CD4-positive, alpha-beta T cell (primary cell): Measurements from ENCODE around the gene PRKCQ. TPM values are rescaled to one million over a fixed set of nuclear protein-coding genes. Genes with fewer than 3 reads are reported as not detected.
A peak's percentile ranks its signal among the peaks of the same experiment; 100 is the strongest.

Experiments used
- ATAC-seq: fragments of 200-7000 bp; cut with Tn5 transposase; one replicate; pipeline ENCODE4 v1.10.0; 2022; ENCODE audit warnings: mild to moderate bottlenecking; ENCODE audit not compliant: poor library complexity
- CTCF ChIA-PET: fragments of 350-600 bp; sonication (Branson Sonifier 250); formaldehyde crosslinking; loops from one replicate; lab custom pipeline; 2021; ENCODE audit warnings: antibody characterized with exemption, inconsistent platforms; lab: Charles Lee
- POLR2A ChIA-PET: fragments of 350-600 bp; sonication (Branson Sonifier 250); formaldehyde crosslinking; loops from one replicate; lab custom pipeline; 2021; ENCODE audit warnings: antibody characterized with exemption, inconsistent platforms; lab: Charles Lee
- DNase-seq, 14 experiments: peaks; one replicate each; pipeline ENCODE4 v3.0.0-alpha.2; 2013 to 2020; ENCODE audit warnings: mixed read lengths in 2 of 14
- H3K27ac ChIP-seq, 2 donors: one replicate each; pipeline versions ENCODE4 v1.5.1 to v1.7.0; 2013; ENCODE audit warnings: low read length in 2 of 2, low read depth in 1 of 2, mild to moderate bottlenecking in 1 of 2
- H3K27me3 ChIP-seq, 2 experiments: 1 replicate in 1 of 2; 2 replicates in 1 of 2; pipeline versions ENCODE4 v1.6.1 to v1.7.0; 2013; ENCODE audit warnings: low read length in 2 of 2, control low read depth in 1 of 2, mild to moderate bottlenecking in 1 of 2, moderate library complexity in 1 of 2; ENCODE audit not compliant: insufficient read depth in 2 of 2, control insufficient read depth in 1 of 2
- H3K36me3 ChIP-seq: one replicate; pipeline ENCODE4 v1.6.1; 2013; ENCODE audit warnings: low read length, control low read depth; ENCODE audit not compliant: insufficient read depth
- H3K4me1 ChIP-seq: one replicate; pipeline ENCODE4 v1.6.1; 2013; ENCODE audit warnings: low read length, control low read depth; ENCODE audit not compliant: insufficient read depth
- H3K4me3 ChIP-seq: one replicate; pipeline ENCODE4 v1.5.1; 2013; ENCODE audit warnings: mild to moderate bottlenecking, low read length, moderate library complexity
- H3K9me3 ChIP-seq, 2 experiments: 1 replicate in 1 of 2; 2 replicates in 1 of 2; pipeline versions ENCODE4 v1.6.1 to v1.7.0; 2013; ENCODE audit warnings: low read length in 2 of 2, mild to moderate bottlenecking in 2 of 2, control low read depth in 1 of 2, moderate library complexity in 1 of 2; ENCODE audit not compliant: control insufficient read depth in 1 of 2, insufficient read depth in 1 of 2
- H3K27ac Mint-ChIP-seq: one replicate; pipeline ENCODE4 v1.8.0; 2020; ENCODE audit warnings: mixed read lengths
- H3K27me3 Mint-ChIP-seq: one replicate; pipeline ENCODE4 v1.8.0; 2021; ENCODE audit warnings: mixed read lengths
- H3K36me3 Mint-ChIP-seq: one replicate; pipeline ENCODE4 v1.8.0; 2021; ENCODE audit warnings: low read depth, mixed read lengths
- H3K4me1 Mint-ChIP-seq: one replicate; pipeline ENCODE4 v1.8.0; 2021; ENCODE audit warnings: low read depth, mixed read lengths
- H3K4me3 Mint-ChIP-seq: one replicate; pipeline ENCODE4 v1.8.0; 2020; ENCODE audit warnings: mild to moderate bottlenecking, mixed read lengths
- H3K9me3 Mint-ChIP-seq: one replicate; pipeline ENCODE4 v1.8.0; 2020; ENCODE audit warnings: mixed read lengths
- intact Hi-C, 2 experiments: fragments of 100-400 bp; cut with DNase I in 1 of 2; cut with micrococcal nuclease in 1 of 2; formaldehyde crosslinking; loops; one replicate each; pipeline versions ENCODE4 v1.15.1 to v1.9.0; 2023 to 2025; cut with DNase I, micrococcal nuclease
- total RNA-seq, 174 experiments: library from RNA in 2 of 174; stranded (reverse) in 2 of 174; gene quantifications; one replicate each; pipeline ENCODE4 v1.2.3 and lab custom pipeline; 2021 to 2026
- TF ChIP-seq, protein P1 (sequence below): fragments of 200-600 bp; IDR thresholded peaks from one replicate; pipeline ENCODE4 v1.8.0; 2022; ENCODE audit warnings: antibody characterized with exemption, mild to moderate bottlenecking

PRKCQ gene
- total RNA-seq, 2 experiments from 2014 or later = 43.4 to 43.9 TPM

DNA sequence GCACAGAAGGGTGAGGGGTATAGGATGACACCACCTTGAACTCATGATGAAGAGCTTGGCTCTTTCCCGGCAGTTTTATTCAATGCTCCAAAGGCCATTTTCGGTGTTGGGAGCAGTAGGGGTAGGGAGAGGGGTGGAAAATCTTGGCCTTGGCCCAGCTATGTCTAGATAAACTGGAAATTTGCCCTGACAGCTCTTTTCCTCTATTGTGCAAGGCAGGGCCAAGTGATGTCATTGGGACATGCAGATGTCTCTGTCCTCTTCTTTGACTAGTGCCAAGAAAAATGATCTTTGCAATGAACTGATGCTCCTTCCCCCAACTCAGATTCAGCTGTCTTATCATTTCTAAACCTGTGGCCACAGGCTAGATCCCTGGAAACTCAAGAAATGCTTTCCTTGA is 27.7 kb upstream of the PRKCQ start:
- Mint-ChIP-seq H3K4me1 (peaks cover 80% of the 10 kb centered on the region), H3K27me3 (no peaks in the 10 kb centered on the region), H3K4me3 (no peak overlapping the region), H3K9me3 (peaks cover 6% of the 10 kb centered on the region), H3K36me3 (peaks cover 56% of the 10 kb centered on the region), H3K27ac (peak overlapping the region; percentile 90)
- Histone ChIP-seq H3K36me3 (peaks cover 32% of the 10 kb centered on the region), H3K9me3 (no peaks in the 10 kb centered on the region), H3K27ac (peak overlapping the region in 1 of 2 donors; percentile 72), H3K4me3 (no peak overlapping the region), H3K27me3 (no peaks in the 10 kb centered on the region), H3K4me1 (peaks cover 18% of the 10 kb centered on the region)
- TF ChIP-seq, protein P1, sequence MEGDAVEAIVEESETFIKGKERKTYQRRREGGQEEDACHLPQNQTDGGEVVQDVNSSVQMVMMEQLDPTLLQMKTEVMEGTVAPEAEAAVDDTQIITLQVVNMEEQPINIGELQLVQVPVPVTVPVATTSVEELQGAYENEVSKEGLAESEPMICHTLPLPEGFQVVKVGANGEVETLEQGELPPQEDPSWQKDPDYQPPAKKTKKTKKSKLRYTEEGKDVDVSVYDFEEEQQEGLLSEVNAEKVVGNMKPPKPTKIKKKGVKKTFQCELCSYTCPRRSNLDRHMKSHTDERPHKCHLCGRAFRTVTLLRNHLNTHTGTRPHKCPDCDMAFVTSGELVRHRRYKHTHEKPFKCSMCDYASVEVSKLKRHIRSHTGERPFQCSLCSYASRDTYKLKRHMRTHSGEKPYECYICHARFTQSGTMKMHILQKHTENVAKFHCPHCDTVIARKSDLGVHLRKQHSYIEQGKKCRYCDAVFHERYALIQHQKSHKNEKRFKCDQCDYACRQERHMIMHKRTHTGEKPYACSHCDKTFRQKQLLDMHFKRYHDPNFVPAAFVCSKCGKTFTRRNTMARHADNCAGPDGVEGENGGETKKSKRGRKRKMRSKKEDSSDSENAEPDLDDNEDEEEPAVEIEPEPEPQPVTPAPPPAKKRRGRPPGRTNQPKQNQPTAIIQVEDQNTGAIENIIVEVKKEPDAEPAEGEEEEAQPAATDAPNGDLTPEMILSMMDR = no peak
- POLR2A ChIA-PET = interaction anchor here (1.1 to 2.7 kb wide), 8 partner anchors 12 to 134 kb away, joined by 4 to 19 read pairs (median 8); no protein-coding TSS in a partner anchor
- intact Hi-C loops = no loop called here
- CTCF ChIA-PET = interaction anchor here (0.9 to 1.9 kb wide), 6 partner anchors 11 to 557 kb away, joined by 3 to 5 read pairs (median 4); partner anchors contain the start of gene PRKCQ
- no peak for DNase-seq
- ATAC-seq = no peak

DNA sequence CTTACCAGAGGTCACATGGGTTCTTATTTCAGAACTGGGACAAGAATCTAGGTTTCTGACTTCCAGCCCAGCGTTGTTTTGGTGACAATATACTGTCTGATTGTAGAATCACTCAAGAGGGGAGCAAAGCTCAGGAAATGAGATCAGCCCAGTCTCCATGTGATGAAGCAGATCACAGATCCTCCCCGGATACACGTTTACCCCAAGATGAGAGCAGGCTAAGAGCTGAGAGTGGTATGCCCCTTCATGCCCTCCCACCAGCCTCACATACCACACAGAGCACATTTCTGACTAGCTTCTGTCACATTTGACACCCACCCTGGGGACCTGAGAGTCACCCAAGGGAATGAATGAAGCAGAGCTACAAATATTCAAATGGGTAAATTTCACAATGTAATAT is 27.1 kb upstream of the PRKCQ start:
- Histone ChIP-seq H3K9me3 (no peaks in the 10 kb centered on the region), H3K27me3 (no peaks in the 10 kb centered on the region), H3K27ac (peak overlapping the region; percentile 51 to 72), H3K4me3 (no peak overlapping the region), H3K4me1 (peaks cover 17% of the 10 kb centered on the region), H3K36me3 (peaks cover 35% of the 10 kb centered on the region)
- Mint-ChIP-seq H3K36me3 (peaks cover 50% of the 10 kb centered on the region), H3K9me3 (peaks cover 6% of the 10 kb centered on the region), H3K4me3 (peak overlapping the region; percentile 30), H3K27me3 (no peaks in the 10 kb centered on the region), H3K27ac (peak overlapping the region; percentile 90), H3K4me1 (peaks cover 79% of the 10 kb centered on the region)
- CTCF ChIA-PET = interaction anchor here (0.9 to 1.9 kb wide), 6 partner anchors 12 to 557 kb away, joined by 3 to 5 read pairs (median 4); partner anchors contain the start of gene PRKCQ
- ATAC-seq = peak; percentile 98
- intact Hi-C loops = no loop called here
- POLR2A ChIA-PET = interaction anchor here (0.6 to 2.7 kb wide), 11 partner anchors 11 to 406 kb away, joined by 3 to 19 read pairs (median 5); no protein-coding TSS in a partner anchor
- TF ChIP-seq, protein P1 = no peak
- peak in 10 of 14 experiments; percentile 28 to 77 (median 44) for DNase-seq

DNA sequence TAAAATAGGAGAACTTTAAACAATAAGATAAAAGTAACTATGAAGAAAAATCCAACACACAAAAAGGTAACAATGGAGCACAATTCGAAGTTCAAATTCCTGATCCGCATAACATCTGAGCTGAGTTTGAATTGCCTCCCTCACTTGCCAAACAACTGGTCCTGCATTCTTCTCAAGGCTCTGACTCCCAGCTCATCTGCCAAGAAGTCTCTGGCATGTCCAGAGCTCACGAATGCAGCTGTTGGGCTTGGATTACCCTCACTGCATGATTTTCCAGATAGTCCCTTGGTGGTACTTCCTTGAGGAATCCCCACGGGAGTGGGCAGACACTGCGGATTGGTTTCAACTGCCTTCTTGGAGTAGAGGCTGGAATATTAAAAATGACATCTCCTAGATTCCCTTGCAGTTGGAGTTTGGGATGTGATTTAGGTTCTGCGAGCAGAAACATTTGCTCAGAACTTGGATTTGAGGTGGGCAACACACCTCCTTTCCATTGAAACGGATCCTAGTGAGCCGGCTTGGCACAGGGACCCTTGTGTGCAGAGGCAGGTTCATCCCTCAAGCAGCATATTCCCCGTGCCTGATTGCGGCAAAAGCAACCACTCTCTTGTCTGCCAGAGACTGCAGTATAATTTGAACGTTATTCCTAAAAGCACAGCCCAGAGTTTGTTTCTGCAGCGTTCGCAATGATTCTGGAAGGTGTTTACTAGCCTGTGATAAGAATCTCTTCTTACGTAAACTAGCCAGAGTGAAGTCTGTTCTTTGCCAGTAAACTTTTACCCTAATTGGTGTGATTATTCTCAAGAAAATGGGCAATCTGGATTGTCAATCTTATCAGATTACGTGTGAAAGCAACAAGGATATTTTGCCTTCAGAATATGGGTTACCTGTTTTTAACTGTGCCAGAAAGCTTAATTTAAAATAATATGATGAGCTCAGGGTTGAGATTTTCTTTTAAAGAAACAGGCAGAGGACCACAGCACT is 23.4 kb upstream of the PRKCQ start:
- ChIA-PET POLR2A (interaction anchor here (0.5 to 9.5 kb wide), 6 partner anchors 23 to 924 kb away, joined by 3 to 104 read pairs (median 4); partner anchors contain the start of gene PRKCQ), CTCF (interaction anchor here (1.2 to 5.0 kb wide), 4 partner anchors 21 to 157 kb away, joined by 3 to 55 read pairs (median 13); partner anchors contain the start of gene PRKCQ)
- Mint-ChIP-seq H3K27ac (peak overlapping the region; percentile 81), H3K36me3 (peaks cover 34% of the 10 kb centered on the region), H3K4me3 (no peak overlapping the region), H3K27me3 (no peaks in the 10 kb centered on the region), H3K9me3 (peaks cover 3% of the 10 kb centered on the region), H3K4me1 (peaks cover 81% of the 10 kb centered on the region)
- no peaks in the 10 kb centered on the region for H3K9me3 ChIP-seq
- peaks cover 42% of the 10 kb centered on the region for H3K4me1 ChIP-seq
- no peaks in the 10 kb centered on the region for H3K27me3 ChIP-seq
- ATAC-seq (no peak), DNase-seq (no peak)
- TF ChIP-seq, protein P1 = no peak
- H3K4me3 ChIP-seq = no peak overlapping the region
- intact Hi-C loops = loop anchor here in 1 of 2 experiments (2.0 to 5.0 kb wide), 4 partner anchors 86 to 186 kb away; no protein-coding TSS in a partner anchor
- peaks cover 29% of the 10 kb centered on the region for H3K36me3 ChIP-seq
- H3K27ac ChIP-seq = no peak overlapping the region
